ENCODE results near the gene TUG1.
A peak's percentile ranks its signal among the peaks of the same experiment; 100 is the strongest.

TUG1 gene

DNA sequence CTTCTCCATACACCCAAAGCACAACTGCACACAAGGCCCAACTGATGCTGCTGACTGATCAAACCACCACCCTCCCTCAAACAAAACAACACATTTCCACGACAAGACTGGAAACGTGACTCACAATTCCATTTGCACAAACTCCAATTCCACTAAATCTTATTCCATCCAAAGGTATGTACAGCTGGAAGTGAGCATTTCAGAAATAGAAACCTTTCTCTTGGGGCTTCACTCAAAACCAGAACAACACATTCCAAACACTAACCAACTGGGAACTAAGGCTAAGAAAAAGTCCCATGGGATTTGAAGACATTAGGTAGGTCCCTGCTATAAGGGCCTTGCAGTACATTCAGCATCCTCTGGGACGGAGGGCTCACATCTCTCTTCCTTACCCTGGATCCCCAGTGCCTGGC is 20.1 kb upstream of the TUG1 start:
- DNase-seq = no peak

DNA sequence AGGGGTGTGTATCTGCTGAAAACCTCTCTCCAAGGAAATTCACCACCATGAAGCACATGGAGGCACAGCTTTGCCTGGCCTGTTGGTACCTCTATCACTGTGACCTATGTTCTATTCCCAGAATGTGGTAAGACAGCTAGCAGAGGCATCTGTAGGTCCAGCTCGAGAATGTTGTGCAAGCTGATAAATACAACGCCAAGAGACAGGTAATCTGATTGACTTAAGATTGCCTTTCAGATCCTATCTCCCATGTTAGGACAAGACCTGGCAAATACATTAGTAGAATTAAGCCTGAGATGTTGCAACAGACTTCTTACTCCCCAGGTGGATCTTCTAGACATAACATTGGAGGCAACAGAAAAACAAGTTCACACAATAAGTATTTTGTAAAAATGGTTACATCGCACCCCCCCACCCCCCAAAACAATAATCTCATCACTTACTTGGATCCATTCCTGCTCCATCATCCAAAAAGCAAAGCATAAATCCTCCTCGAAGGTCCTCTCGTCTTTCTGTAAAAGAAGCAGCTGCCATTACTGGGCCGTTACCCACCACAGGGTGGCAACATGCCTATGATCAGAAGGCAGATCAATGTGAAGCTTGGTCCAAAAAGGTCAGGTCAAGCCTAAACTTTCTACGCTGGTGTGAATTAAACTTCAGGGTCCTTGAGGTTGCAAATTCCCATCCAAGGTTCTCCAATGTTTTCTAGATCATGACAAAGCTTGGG is 19.0 kb upstream of the TUG1 start:
- DNase-seq = no peak

DNA sequence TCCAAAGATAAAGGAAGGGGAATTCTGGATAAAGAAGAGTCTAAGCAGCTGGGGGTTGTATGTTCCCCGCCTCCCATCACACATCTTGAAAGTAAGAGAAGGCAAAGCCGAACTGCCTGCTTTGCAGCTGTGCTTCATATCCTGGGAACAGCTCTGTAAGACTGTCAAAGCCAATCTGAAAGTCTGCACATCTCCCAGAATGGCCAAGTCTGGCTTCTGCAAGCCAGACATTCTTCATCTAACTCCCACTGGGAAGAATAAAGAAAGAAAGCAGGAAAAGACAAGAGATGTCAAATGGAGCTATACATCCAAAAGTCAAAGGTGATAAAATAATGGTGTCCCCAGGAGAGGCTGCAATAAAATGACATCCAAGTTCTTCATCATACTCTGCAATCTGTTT is 15.9 kb upstream of the TUG1 start:
- DNase-seq = no peak

GRCh38 chr22:30955153-30955552 is 13.9 kb upstream of the TUG1 start:
- DNase-seq = no peak

GRCh38 chr22:30964858-30965257 is 4.2 kb upstream of the TUG1 start:
- DNase-seq = no peak

DNA sequence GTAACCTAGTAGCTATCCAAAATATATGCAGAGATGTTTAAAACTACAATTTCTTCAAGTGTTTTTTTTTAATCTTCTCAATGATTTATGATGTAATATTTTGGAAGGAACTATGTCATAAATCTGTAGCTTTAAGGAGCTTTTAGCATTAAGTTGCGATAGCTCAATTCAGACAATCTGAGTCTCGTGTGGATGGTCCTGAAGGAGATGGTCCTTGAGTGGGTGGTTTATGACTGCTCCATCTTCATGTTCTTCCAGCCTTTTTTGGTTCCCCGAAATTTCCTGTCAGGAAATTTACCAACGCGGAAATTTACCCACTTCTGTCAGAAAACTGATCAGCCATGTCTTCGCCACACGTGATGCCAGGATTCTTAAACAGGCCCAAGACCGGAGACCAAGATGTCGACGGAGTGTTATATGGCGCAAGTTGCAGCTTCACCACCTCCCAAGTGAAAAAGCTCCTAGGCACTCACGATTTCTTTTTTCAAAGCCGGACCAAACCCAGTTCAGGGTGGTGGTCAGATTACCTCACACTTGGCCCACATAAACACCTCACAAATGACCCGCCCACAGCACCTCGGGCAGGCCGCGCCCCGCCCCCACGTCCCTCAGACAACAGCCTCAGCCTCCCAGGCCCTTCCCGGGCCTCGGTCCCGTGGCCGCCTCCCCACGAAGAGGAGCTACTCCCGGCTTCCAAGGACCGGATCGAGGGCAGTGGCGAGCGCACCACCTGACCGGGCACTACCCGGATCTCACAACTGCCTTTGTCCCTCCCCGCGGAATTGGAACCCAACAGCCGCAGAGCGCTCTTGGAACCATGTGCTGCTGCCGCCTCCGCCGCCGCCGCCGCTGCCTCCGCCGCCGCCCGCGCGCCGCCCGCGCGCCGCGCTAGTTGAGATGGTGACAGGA is 796 bp upstream of the TUG1 start, which contains the start of gene MORC2:
MORC2 (minus strand) TSS at position 760 of the 909 bp plus-strand sequence. CDS start 885 bp downstream, outside the sequence.
- DNase-seq = no peak

- DNase-seq = peak; percentile 81
Measured at GRCh38 chr22:30969532-30970355, 679 bp downstream of the TUG1 start.

GRCh38 chr22:30970356-30970746 is 1.3 kb downstream of the TUG1 start:
- no peak for DNase-seq

DNA sequence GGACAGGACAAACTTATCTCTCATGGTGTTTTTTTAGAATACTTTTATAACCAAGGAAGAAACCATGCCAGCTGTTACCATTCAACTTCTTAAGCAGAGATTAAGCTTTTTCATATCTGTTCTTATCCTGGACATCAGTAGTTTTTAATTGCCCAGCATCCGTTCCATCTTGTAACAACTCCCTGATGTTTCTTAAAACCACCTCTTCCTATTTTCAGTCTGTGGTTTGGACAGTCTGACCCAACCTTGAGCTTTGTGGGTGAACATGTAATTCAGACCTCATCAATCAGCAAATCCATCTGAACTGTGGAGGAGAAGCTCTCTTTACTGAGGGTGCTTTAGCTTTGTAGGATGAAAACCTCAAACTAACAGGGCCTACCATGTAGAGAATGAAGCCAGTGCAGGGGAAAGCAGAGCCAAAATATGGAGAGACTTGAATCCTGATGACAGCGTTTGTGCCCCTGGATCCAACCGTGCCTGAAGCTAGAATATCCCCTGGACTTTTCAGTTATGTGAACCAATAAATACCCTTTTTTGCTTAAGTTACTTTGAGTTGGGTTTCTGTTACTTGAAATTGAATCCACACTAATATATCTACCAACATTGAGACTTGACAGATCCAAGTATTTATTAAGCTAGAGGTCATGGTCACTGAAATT is 9.4 kb downstream of the TUG1 start:
- DNase-seq = no peak

- no peak for DNase-seq
Measured at GRCh38 chr22:30979932-30980331, 10.9 kb downstream of the TUG1 start.

GRCh38 chr22:30982512-30982911 is 13.4 kb downstream of the TUG1 start:
- DNase-seq = no peak

DNA sequence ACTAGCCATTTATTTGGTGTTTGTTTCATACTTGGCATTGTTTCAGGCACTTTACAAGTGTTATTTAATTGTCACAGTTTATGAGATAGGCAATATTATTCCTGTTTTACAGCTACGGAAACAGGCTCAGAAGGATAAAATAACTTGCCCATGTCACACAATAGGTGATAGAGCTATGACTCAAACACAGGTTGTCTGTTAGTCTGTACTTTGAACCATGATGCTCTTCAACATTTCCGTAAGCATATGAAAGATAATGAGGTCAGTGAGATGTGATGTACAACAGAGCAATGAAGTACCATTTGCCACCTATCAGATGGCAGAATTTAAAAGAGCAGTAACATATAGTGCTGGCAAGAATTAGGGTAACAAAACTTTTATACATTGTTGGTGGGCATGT is 15.3 kb downstream of the TUG1 start:
- no peak for DNase-seq

GRCh38 chr22:30985561-30986208 is 16.6 kb downstream of the TUG1 start:
- DNase-seq = no peak

DNA sequence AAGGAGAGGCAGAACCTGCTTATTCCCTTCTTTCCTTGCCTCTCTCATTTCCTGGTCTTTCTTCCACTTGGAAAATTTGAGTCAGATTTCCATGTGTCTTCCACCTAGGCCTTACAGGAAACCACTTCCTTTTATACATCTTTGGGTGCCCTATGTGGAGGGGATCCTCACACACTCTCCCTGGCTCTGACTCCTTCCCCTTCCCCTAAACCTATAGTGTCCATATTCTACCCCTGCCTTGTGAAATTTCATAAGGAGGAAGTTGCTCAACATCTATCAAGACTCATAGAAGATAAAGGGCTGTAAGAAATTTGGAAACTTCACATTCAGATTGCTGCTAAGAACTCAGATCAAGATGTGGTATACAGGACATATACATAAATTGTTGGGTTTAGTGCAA is 20.4 kb downstream of the TUG1 start:
- no peak for DNase-seq

DNA sequence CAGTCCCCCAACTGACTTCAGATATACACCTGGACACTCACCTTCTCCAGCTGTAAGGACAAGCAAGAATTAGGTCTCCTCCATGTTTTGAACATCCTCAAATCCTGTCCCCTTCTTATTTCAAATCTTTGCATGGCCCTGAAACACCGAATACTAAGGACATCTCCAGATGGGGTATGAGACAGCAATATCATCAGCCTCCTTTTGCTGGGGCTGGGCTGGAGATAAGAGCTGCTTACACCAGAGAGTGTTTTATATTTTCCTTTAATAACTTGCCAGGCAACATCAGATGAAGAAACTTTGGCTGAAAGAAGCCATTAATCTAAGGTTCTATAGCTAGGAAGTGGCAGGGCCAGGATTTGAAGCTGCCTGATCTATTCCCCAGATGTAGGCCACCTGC is 21.6 kb downstream of the TUG1 start:
- DNase-seq = no peak

GRCh38 chr22:30992565-30992964 is 23.5 kb downstream of the TUG1 start:
- DNase-seq = no peak

DNA sequence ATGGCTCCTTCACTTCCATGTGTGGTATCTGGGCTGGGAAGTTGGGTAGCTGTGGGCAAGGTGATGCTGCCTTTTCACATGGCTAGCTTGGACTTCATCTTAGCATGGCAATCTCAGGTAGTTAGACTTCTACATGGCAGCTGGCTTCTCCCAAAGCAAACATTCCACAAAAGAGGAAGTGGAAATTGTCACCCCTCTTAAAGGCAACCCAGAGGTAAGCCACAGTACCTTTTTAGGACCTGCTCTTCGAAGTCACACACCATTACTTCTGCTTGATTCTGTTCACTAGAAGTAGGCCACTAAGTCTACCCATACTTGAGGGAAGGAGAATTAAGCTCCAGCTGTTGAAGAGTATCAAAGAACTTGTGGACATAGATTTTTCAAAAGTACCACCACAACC is 25.9 kb downstream of the TUG1 start:
- no peak for DNase-seq

DNA sequence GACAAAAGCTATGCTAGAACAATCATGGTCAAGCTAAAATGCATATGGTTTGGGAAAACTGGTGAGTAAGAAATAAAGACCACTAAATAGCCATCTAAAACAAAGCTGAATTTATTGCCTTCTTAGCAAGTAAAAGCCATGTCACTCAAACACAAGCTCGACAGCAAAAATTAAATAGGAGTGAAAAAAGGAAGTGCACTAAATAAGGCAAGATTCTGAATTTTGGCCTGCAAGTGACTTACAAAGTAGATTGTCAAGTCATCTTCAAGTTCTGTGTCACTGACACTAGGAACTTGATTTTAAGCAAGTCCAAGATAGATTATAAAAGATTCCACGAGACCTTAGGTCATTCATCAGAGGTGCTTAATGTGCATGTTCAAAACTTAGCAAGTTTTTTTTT is 27.4 kb downstream of the TUG1 start:
- DNase-seq = no peak

- no peak for DNase-seq
Measured at GRCh38 chr22:30998329-30998728, 29.3 kb downstream of the TUG1 start.

DNA sequence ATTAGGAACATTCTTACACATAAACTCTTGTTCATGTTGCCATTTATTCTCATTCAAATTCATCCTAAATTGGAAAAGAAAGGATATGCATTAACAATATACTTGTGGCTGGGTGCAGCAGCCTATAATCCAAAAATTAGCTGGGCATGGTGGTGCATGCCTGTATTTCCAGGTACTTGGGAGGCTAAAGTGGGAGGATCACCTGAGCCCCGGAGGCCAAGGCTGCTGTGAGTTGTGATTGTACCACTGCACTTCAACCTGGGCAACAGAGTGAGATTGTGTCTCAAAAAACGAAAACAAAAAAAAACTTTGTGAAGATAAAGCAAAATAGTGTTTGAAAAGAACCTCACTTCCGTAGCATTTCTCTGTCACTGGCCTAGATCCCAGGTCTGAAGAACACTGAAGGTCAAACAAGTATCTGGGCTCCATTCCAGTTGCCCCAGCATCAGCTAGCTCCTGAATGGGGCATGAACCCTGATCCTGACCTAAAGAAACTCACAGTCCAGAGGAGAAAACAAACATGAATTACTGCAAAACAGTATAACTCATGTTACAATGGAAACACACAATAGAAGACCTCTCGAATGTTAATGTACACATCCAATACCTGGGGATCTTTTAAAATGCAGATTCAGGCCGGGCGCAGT is 32.2 kb downstream of the TUG1 start:
- no peak for DNase-seq

DNA sequence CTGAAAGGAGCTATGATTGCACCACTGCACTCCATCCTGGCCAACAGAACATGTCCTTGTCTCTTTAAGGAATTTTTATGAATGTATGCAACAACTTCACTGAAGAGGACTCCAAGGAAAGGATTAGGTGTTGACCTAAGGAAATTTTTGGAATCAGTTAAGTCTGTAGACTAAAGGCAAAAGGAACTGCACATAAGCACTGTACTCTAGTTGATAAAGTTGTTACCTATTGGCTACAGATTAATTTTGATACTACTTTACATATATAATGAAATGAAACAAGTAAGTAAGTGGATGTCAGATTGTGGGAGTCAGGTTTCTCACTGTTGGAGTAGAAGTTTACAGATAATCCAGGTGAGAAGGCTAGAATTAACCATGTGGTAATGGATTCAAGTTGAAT is 36.5 kb downstream of the TUG1 start:
- DNase-seq = no peak
